Measurements from ENCODE around the gene SCRT2. TPM values are rescaled to one million over a fixed set of nuclear protein-coding genes. Genes with fewer than 3 reads are reported as not detected.

Gene SCRT2
- polyA plus RNA-seq, 3 donors = not detected

- H3K4me3 Mint-ChIP-seq = peak overlapping the region in 1 of 2 donors; percentile 69
- Histone ChIP-seq H3K4me1 (ENCODE audit: control insufficient read depth in 1 of 2, insufficient read depth in 2 of 2, low read length in 2 of 2) (no peaks in the 10 kb centered on the region), H3K27ac (ENCODE audit: low read depth in 1 of 2, low read length in 2 of 2) (no peak overlapping the region), H3K36me3 (replicated peaks in 1 of 2; ENCODE audit: control insufficient read depth in 1 of 2, insufficient read depth in 2 of 2, low read length in 2 of 2) (no peaks in the 10 kb centered on the region), H2AFZ (ENCODE audit: insufficient read depth, low read depth, low read length, poor library complexity, severe bottlenecking) (no peak overlapping the region), H3K27me3 (ENCODE audit: control insufficient read depth in 2 of 2, insufficient read depth in 2 of 2, low read length in 2 of 2) (peaks cover 19 to 30% of the 10 kb centered on the region in 2 donors), H3K4me3 (replicated peaks in 1 of 3; ENCODE audit: low read depth in 2 of 3, low read length in 3 of 3) (no peak overlapping the region), H3K9ac (ENCODE audit: insufficient read depth, low read length, poor library complexity, severe bottlenecking) (no peak overlapping the region), H3K9me3 (replicated peaks in 1 of 2; ENCODE audit: control insufficient read depth in 1 of 2, insufficient read depth in 1 of 2, low read length in 2 of 2) (peaks cover 12 to 24% of the 10 kb centered on the region in 2 donors), H4K20me1 (ENCODE audit: insufficient read depth, low read length) (no peaks in the 10 kb centered on the region), H3K4me2 (replicated peaks; ENCODE audit: extremely low read depth, low read length, poor library complexity, severe bottlenecking) (no peak overlapping the region), H3K79me2 (ENCODE audit: insufficient read depth, low read length) (no peaks in the 10 kb centered on the region)
- H3K9me3 Mint-ChIP-seq = peaks cover 8 to 34% (median 25%) of the 10 kb centered on the region in 7 donors
- intact Hi-C loops (cut with micrococcal nuclease) = no loop called here
- peaks cover 29 to 43% (median 33%) of the 10 kb centered on the region in 3 donors for H3K27me3 Mint-ChIP-seq (ENCODE audit: low read depth in 3 of 3)
- peaks cover 7 to 9% of the 10 kb centered on the region in 2 donors for H3K36me3 Mint-ChIP-seq
- DNase-seq = no peak
- WGBS (ENCODE audit: insufficient coverage) = 14% methylated on average over 35 of the region's 65 CpGs
- no peak overlapping the region for H3K27ac Mint-ChIP-seq
- no peak for TF ChIP-seq CTCF (IDR thresholded peaks at IDR 0.05)
- H3K4me1 Mint-ChIP-seq = no peaks in the 10 kb centered on the region
These were observed 34.6 kb upstream of the SCRT2 start for GRCh38 chr20:709991-710779.

GRCh38 chr20:709423-709822 lies 33.8 kb upstream of the SCRT2 start:
- H3K27me3 Mint-ChIP-seq (ENCODE audit: low read depth in 3 of 3) = peaks cover 31 to 43% (median 33%) of the 10 kb centered on the region in 3 donors
- Histone ChIP-seq H3K4me3 (replicated peaks in 1 of 3; ENCODE audit: low read depth in 2 of 3, low read length in 3 of 3) (no peak overlapping the region), H3K79me2 (ENCODE audit: insufficient read depth, low read length) (no peaks in the 10 kb centered on the region), H3K36me3 (replicated peaks in 1 of 2; ENCODE audit: control insufficient read depth in 1 of 2, insufficient read depth in 2 of 2, low read length in 2 of 2) (no peaks in the 10 kb centered on the region), H3K27me3 (ENCODE audit: control insufficient read depth in 2 of 2, insufficient read depth in 2 of 2, low read length in 2 of 2) (peaks cover 19 to 30% of the 10 kb centered on the region in 2 donors), H3K27ac (ENCODE audit: low read depth in 1 of 2, low read length in 2 of 2) (no peak overlapping the region), H3K9ac (ENCODE audit: insufficient read depth, low read length, poor library complexity, severe bottlenecking) (no peak overlapping the region), H3K9me3 (replicated peaks in 1 of 2; ENCODE audit: control insufficient read depth in 1 of 2, insufficient read depth in 1 of 2, low read length in 2 of 2) (peaks cover 12 to 24% of the 10 kb centered on the region in 2 donors), H3K4me2 (replicated peaks; ENCODE audit: extremely low read depth, low read length, poor library complexity, severe bottlenecking) (no peak overlapping the region), H2AFZ (ENCODE audit: insufficient read depth, low read depth, low read length, poor library complexity, severe bottlenecking) (no peak overlapping the region), H4K20me1 (ENCODE audit: insufficient read depth, low read length) (no peaks in the 10 kb centered on the region), H3K4me1 (ENCODE audit: control insufficient read depth in 1 of 2, insufficient read depth in 2 of 2, low read length in 2 of 2) (no peaks in the 10 kb centered on the region)
- H3K9me3 Mint-ChIP-seq = peaks cover 8 to 34% (median 25%) of the 10 kb centered on the region in 7 donors
- no peaks in the 10 kb centered on the region for H3K4me1 Mint-ChIP-seq
- DNase-seq = no peak
- H3K36me3 Mint-ChIP-seq = peaks cover 7 to 9% of the 10 kb centered on the region in 2 donors
- TF ChIP-seq CTCF (IDR thresholded peaks at IDR 0.05) = no peak
- intact Hi-C loops (cut with micrococcal nuclease) = no loop called here
- H3K4me3 Mint-ChIP-seq = peak overlapping the region in 1 of 2 donors; percentile 86
- no peak overlapping the region for H3K27ac Mint-ChIP-seq
- WGBS (ENCODE audit: insufficient coverage) = 46% methylated on average over 18 of the region's 20 CpGs
